Neural progenitor cell (in vitro differentiated cells): ENCODE data around the gene DNAH10. TPM values are rescaled to one million over a fixed set of nuclear protein-coding genes. Genes with fewer than 3 reads are reported as not detected.

ENCODE experiments used
- DNase-seq: peaks from one replicate; pipeline ENCODE4 v3.0.0-alpha.2; 2016; ENCODE audit warnings: low spot score
- H2AFZ ChIP-seq: fragments of 200-600 bp; sonication (generic); replicated peaks from 2 replicates; pipeline ENCODE4 v1.6.1; 2016; ENCODE audit warnings: antibody characterized with exemption
- H3F3A ChIP-seq: fragments of 200-600 bp; sonication (generic); 2 replicates; pipeline ENCODE4 v1.6.1; 2016; ENCODE audit warnings: antibody characterized with exemption, low read depth
- H3K27ac ChIP-seq: fragments of 200-600 bp; sonication (generic); 2 replicates; pipeline ENCODE4 v1.5.1; 2016; ENCODE audit warnings: mild to moderate bottlenecking
- H3K27me3 ChIP-seq: fragments of 200-600 bp; sonication (generic); 2 replicates; pipeline ENCODE4 v1.6.1; 2016; ENCODE audit warnings: mild to moderate bottlenecking, moderate library complexity
- H3K36me3 ChIP-seq: fragments of 200-600 bp; sonication (generic); 2 replicates; pipeline ENCODE4 v1.5.1; 2016
- H3K4me1 ChIP-seq: fragments of 200-600 bp; sonication (generic); 2 replicates; pipeline ENCODE4 v1.6.1; 2016; ENCODE audit warnings: mixed run types
- H3K4me2 ChIP-seq: fragments of 200-600 bp; sonication (generic); 2 replicates; pipeline ENCODE4 v1.6.1; 2016
- H3K4me3 ChIP-seq: fragments of 200-600 bp; sonication (generic); 2 replicates; pipeline ENCODE4 v1.5.1; 2016
- H3K79me2 ChIP-seq: fragments of 200-600 bp; sonication (generic); 2 replicates; pipeline ENCODE4 v1.6.1; 2016; ENCODE audit warnings: low read depth
- H3K9ac ChIP-seq: fragments of 200-600 bp; sonication (generic); 2 replicates; pipeline ENCODE4 v1.6.1; 2016
- H3K9me3 ChIP-seq: fragments of 200-600 bp; sonication (generic); 2 replicates; pipeline ENCODE4 v1.5.1; 2016; ENCODE audit warnings: low read depth
- H4K20me1 ChIP-seq: fragments of 200-600 bp; sonication (generic); 2 replicates; pipeline ENCODE4 v1.6.1; 2016; ENCODE audit warnings: low read depth
- H3K27ac Mint-ChIP-seq: 3 replicates; pipeline ENCODE4 v1.8.0; 2021; ENCODE audit warnings: mixed read lengths
- H3K27me3 Mint-ChIP-seq: 2 replicates; pipeline ENCODE4 v1.8.0; 2022; ENCODE audit warnings: low read depth, mild to moderate bottlenecking, inconsistent platforms, moderate library complexity, mixed read lengths; ENCODE audit not compliant: insufficient read depth
- H3K36me3 Mint-ChIP-seq: 3 replicates; pipeline ENCODE4 v1.8.0; 2021; ENCODE audit warnings: mixed read lengths
- H3K4me1 Mint-ChIP-seq: 3 replicates; pipeline ENCODE4 v1.8.0; 2021; ENCODE audit warnings: mixed read lengths
- H3K4me3 Mint-ChIP-seq: 3 replicates; pipeline ENCODE4 v1.8.0; 2021; ENCODE audit warnings: mild to moderate bottlenecking, moderate library complexity, mixed read lengths
- H3K9me3 Mint-ChIP-seq: 3 replicates; pipeline ENCODE4 v1.8.0; 2020; ENCODE audit warnings: mixed read lengths
- CTCF ChIP-seq: fragments of 200-600 bp; sonication (generic); IDR thresholded peaks from 2 replicates; pipeline ENCODE4 v1.5.1; 2017; ENCODE audit warnings: antibody characterized with exemption, mild to moderate bottlenecking
- EZH2 ChIP-seq: fragments of 200-600 bp; sonication (generic); IDR thresholded peaks from 2 replicates; pipeline ENCODE4 v1.6.1; 2017; ENCODE audit warnings: antibody characterized with exemption, mild to moderate bottlenecking, moderate library complexity
- EZH2phosphoT487 ChIP-seq: fragments of 200-600 bp; sonication (generic); IDR thresholded peaks from 2 replicates; pipeline ENCODE4 v1.6.1; 2017; ENCODE audit warnings: antibody characterized with exemption
- total RNA-seq: library from RNA; depleted of rRNA; stranded (reverse); fragments of >200 nt; gene quantifications from 2 replicates; pipeline ENCODE4 v1.2.3, GENCODE V29; 2015; ENCODE audit warnings: low replicate concordance

DNAH10 gene
- total RNA-seq, 1 donor from 2014 or later: 0.26 TPM

GRCh38 chr12:123936471-123936870 is 174.4 kb downstream of the DNAH10 start:
- Mint-ChIP-seq H3K27me3 (peaks cover 5% of the 10 kb centered on the region), H3K36me3 (peaks cover 22% of the 10 kb centered on the region), H3K27ac (no peak overlapping the region), H3K4me3 (no peak overlapping the region), H3K9me3 (peaks cover 5% of the 10 kb centered on the region), H3K4me1 (no peaks in the 10 kb centered on the region)
- Histone ChIP-seq H3F3A (no peaks in the 10 kb centered on the region), H3K4me1 (no peaks in the 10 kb centered on the region), H3K27me3 (peaks cover 11% of the 10 kb centered on the region), H3K79me2 (no peaks in the 10 kb centered on the region), H3K9me3 (no peaks in the 10 kb centered on the region), H3K4me3 (no peak overlapping the region), H3K36me3 (no peaks in the 10 kb centered on the region), H4K20me1 (peaks cover 3% of the 10 kb centered on the region), H3K4me2 (no peak overlapping the region), H2AFZ (no peak overlapping the region), H3K9ac (no peak overlapping the region), H3K27ac (no peak overlapping the region)
- no peak for TF ChIP-seq EZH2phosphoT487
- TF ChIP-seq EZH2: no peak
- TF ChIP-seq CTCF: no peak
- DNase-seq: no peak

GRCh38 chr12:123936956-123937706 is 175.0 kb downstream of the DNAH10 start:
- TF ChIP-seq EZH2phosphoT487 (no peak), CTCF (no peak), EZH2 (no peak)
- H3K27me3 Mint-ChIP-seq: peaks cover 5% of the 10 kb centered on the region
- H3K27me3 ChIP-seq: peaks cover 5% of the 10 kb centered on the region
- no peak overlapping the region for H3K27ac Mint-ChIP-seq
- peaks cover 3% of the 10 kb centered on the region for H3K9me3 Mint-ChIP-seq
- no peaks in the 10 kb centered on the region for H3K4me1 ChIP-seq
- H3K9me3 ChIP-seq: no peaks in the 10 kb centered on the region
- no peak overlapping the region for H3K4me2 ChIP-seq
- peaks cover 3% of the 10 kb centered on the region for H4K20me1 ChIP-seq
- H3K27ac ChIP-seq: no peak overlapping the region
- no peaks in the 10 kb centered on the region for H3K4me1 Mint-ChIP-seq
- DNase-seq: no peak
- H3K4me3 Mint-ChIP-seq: no peak overlapping the region
- H3K36me3 ChIP-seq: no peaks in the 10 kb centered on the region
- H3K36me3 Mint-ChIP-seq: peaks cover 27% of the 10 kb centered on the region
- no peaks in the 10 kb centered on the region for H3F3A ChIP-seq
- H3K9ac ChIP-seq: no peak overlapping the region
- H2AFZ ChIP-seq: no peak overlapping the region
- no peaks in the 10 kb centered on the region for H3K79me2 ChIP-seq
- H3K4me3 ChIP-seq: no peak overlapping the region

- no peak overlapping the region for H3K27ac ChIP-seq
- no peak overlapping the region for H3K9ac ChIP-seq
- no peaks in the 10 kb centered on the region for H3K36me3 ChIP-seq
- H3K4me3 Mint-ChIP-seq: no peak overlapping the region
- no peak for DNase-seq
- H3K4me1 Mint-ChIP-seq: no peaks in the 10 kb centered on the region
- no peak overlapping the region for H2AFZ ChIP-seq
- peaks cover 32% of the 10 kb centered on the region for H3K36me3 Mint-ChIP-seq
- H3K79me2 ChIP-seq: no peaks in the 10 kb centered on the region
- no peak overlapping the region for H3K27ac Mint-ChIP-seq
- H3K27me3 Mint-ChIP-seq: peaks cover 5% of the 10 kb centered on the region
- peaks cover 7% of the 10 kb centered on the region for H3K9me3 Mint-ChIP-seq
- H3K4me1 ChIP-seq: no peaks in the 10 kb centered on the region
- TF ChIP-seq EZH2phosphoT487 (no peak), EZH2 (no peak), CTCF (no peak)
- H3F3A ChIP-seq: no peaks in the 10 kb centered on the region
- H3K4me3 ChIP-seq: no peak overlapping the region
- peaks cover 3% of the 10 kb centered on the region for H4K20me1 ChIP-seq
- no peaks in the 10 kb centered on the region for H3K27me3 ChIP-seq
- no peak overlapping the region for H3K4me2 ChIP-seq
- no peaks in the 10 kb centered on the region for H3K9me3 ChIP-seq
Measured at GRCh38 chr12:123937707-123938591, 175.8 kb downstream of the DNAH10 start.
